T-helper 2 cell treated with Interferon-gamma antibody and Interleukin-4, amounts not matched to agents 5 μg/mL and 100 μg/mL, for 36 hours (primary cell): Measurements from ENCODE around the gene LRRC53.

Experiments used
- DNase-seq: peaks from one replicate; pipeline ENCODE4 v3.0.0; 2021; ENCODE audit warnings: low spot score
- H3K27ac Mint-ChIP-seq: one replicate; pipeline ENCODE4 v1.8.0; 2021; ENCODE audit warnings: mild to moderate bottlenecking, mixed read lengths
- H3K27me3 Mint-ChIP-seq: one replicate; pipeline ENCODE4 v1.8.0; 2021; ENCODE audit warnings: low read depth, mixed read lengths
- H3K36me3 Mint-ChIP-seq: one replicate; pipeline ENCODE4 v1.8.0; 2021; ENCODE audit warnings: low read depth, mixed read lengths
- H3K4me1 Mint-ChIP-seq: one replicate; pipeline ENCODE4 v1.8.0; 2021; ENCODE audit warnings: low read depth, mixed read lengths
- H3K4me3 Mint-ChIP-seq: one replicate; pipeline ENCODE4 v1.8.0; 2022; ENCODE audit warnings: mild to moderate bottlenecking, moderate library complexity, mixed read lengths
- H3K9me3 Mint-ChIP-seq: one replicate; pipeline ENCODE4 v1.8.0; 2021; ENCODE audit warnings: mixed read lengths

LRRC53 gene

GRCh38 chr1:74512170-74512915, at the start of gene LRRC53:
LRRC53 (minus strand) TSS chr1:74512611; CDS start chr1:74483349, 29,262 bp downstream.
- H3K36me3 Mint-ChIP-seq = no peaks in the 10 kb centered on the region
- no peaks in the 10 kb centered on the region for H3K9me3 Mint-ChIP-seq
- H3K27me3 Mint-ChIP-seq = no peaks in the 10 kb centered on the region
- DNase-seq = no peak
- H3K4me3 Mint-ChIP-seq = no peak within 1 kb of the TSS
- H3K27ac Mint-ChIP-seq = no peak within 1 kb of the TSS
- H3K4me1 Mint-ChIP-seq = no peaks in the 10 kb centered on the region

DNA sequence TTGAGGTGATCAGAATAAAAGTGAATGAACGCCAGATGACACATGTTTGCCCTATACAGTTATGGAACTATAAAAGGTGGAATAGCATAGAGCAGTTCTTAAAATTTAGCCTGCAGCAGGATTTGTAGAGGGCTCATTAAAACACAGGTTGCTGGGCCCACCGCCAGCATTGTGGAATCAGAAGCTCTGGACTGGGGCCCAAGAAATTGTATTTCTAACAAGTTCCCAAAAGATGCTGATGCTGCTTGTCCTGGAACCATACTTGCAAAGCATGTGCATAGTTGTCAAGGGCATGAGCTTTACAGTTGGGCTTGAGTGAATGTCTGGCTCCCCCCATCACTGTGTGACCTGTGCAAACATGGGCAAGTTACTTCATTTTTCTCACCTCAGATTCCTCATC, 37.5 kb upstream of the LRRC53 start:
- H3K27ac Mint-ChIP-seq = no peak overlapping the region
- no peaks in the 10 kb centered on the region for H3K36me3 Mint-ChIP-seq
- H3K4me1 Mint-ChIP-seq = no peaks in the 10 kb centered on the region
- H3K4me3 Mint-ChIP-seq = no peak overlapping the region
- no peaks in the 10 kb centered on the region for H3K9me3 Mint-ChIP-seq
- no peaks in the 10 kb centered on the region for H3K27me3 Mint-ChIP-seq
- DNase-seq = no peak

DNA sequence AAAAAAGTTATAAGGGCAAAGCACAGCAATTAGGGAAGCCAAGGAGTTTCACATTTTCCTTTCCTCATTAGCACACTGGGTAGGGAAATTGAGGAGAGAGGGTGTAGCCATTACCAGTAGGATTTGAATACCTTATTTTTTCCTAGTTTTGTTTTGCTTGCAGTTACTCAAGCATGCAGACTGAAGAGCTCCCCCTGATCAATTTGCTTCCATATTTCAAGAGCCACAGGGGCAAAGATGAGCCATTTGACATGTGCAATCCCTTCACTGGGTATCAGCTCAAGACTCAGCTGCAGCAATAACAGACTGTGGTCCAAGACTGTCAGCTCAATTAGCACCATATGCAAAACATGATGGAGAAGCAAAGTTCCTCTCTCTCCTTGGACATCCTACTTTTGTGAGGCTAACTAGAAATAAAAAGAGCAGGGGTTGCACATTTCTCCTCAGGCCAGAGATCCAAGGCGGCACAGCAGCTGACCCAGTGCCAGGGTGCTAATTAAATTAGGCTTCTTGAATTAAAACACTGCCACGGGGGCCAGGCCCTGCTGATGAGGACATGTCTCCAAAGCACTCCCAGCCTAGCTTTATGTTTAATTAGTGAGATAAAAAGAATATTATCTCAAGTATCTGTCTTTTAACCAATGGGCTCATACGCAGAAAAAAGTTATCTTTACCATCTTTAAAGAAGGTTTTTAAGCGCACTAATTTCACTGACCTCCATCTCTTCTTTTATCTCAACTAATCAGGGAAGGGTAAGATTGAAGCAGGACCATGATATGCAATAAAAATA, 36.7 kb upstream of the LRRC53 start:
- no peak overlapping the region for H3K27ac Mint-ChIP-seq
- DNase-seq = no peak
- no peaks in the 10 kb centered on the region for H3K36me3 Mint-ChIP-seq
- H3K4me1 Mint-ChIP-seq = no peaks in the 10 kb centered on the region
- H3K9me3 Mint-ChIP-seq = no peaks in the 10 kb centered on the region
- no peak overlapping the region for H3K4me3 Mint-ChIP-seq
- H3K27me3 Mint-ChIP-seq = no peaks in the 10 kb centered on the region

GRCh38 chr1:74545821-74546220, 33.4 kb upstream of the LRRC53 start:
- DNase-seq = no peak
- Mint-ChIP-seq H3K27me3 (no peaks in the 10 kb centered on the region), H3K4me1 (no peaks in the 10 kb centered on the region), H3K36me3 (no peaks in the 10 kb centered on the region), H3K4me3 (no peak overlapping the region), H3K27ac (no peak overlapping the region), H3K9me3 (no peaks in the 10 kb centered on the region)

- no peak for DNase-seq
- H3K27me3 Mint-ChIP-seq = no peaks in the 10 kb centered on the region
- H3K36me3 Mint-ChIP-seq = no peaks in the 10 kb centered on the region
- no peaks in the 10 kb centered on the region for H3K9me3 Mint-ChIP-seq
- no peak overlapping the region for H3K4me3 Mint-ChIP-seq
- no peak overlapping the region for H3K27ac Mint-ChIP-seq
- no peaks in the 10 kb centered on the region for H3K4me1 Mint-ChIP-seq
Measured at GRCh38 chr1:74534241-74534640, 21.8 kb upstream of the LRRC53 start.

- DNase-seq = no peak
- Mint-ChIP-seq H3K27me3 (no peaks in the 10 kb centered on the region), H3K9me3 (no peaks in the 10 kb centered on the region), H3K36me3 (no peaks in the 10 kb centered on the region), H3K4me3 (no peak overlapping the region), H3K27ac (no peak overlapping the region), H3K4me1 (no peaks in the 10 kb centered on the region)
Measured at GRCh38 chr1:74531796-74532195, 19.4 kb upstream of the LRRC53 start.

DNA sequence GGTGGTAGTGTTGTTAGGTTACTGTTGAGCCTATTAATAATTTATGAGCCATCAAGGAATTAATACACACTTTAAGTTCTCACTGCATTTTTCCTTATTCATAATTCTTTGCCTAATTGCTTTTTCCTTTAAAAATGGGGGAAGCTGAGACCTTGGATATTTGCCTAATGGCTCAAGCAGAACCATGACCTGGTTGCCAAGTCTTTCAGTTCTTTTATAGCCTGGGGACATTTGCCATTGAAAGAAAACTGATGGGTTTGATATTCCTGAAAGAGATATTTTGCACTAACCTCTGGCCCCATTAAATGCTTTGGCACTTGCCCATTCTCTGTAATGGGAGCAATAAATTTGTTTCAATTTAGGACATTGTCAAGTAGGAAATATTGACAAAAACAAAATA, 18.5 kb upstream of the LRRC53 start:
- H3K4me3 Mint-ChIP-seq = no peak overlapping the region
- H3K27me3 Mint-ChIP-seq = no peaks in the 10 kb centered on the region
- H3K9me3 Mint-ChIP-seq = no peaks in the 10 kb centered on the region
- no peaks in the 10 kb centered on the region for H3K36me3 Mint-ChIP-seq
- DNase-seq = no peak
- no peak overlapping the region for H3K27ac Mint-ChIP-seq
- H3K4me1 Mint-ChIP-seq = no peaks in the 10 kb centered on the region

DNA sequence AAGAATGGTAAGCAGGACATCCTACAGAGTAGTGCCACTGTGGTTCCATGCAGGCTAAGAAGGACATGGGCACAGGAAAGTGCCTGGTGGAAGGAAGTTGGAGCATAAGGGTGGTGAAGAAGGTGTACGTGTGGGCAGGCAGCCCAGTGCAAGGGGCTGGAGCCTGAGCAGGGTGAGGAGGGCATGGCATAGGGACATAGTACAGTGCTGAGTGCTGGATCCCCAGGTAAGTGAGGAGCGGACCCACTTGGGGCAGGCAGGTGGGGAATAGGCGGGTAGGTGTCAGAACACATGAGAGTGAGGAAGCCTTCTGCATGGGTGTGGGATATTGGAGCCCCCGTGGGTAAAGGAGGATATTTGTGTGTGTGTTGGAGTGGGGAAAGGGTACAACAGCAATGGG, 15.7 kb upstream of the LRRC53 start:
- Mint-ChIP-seq H3K9me3 (no peaks in the 10 kb centered on the region), H3K4me3 (no peak overlapping the region), H3K4me1 (no peaks in the 10 kb centered on the region), H3K36me3 (no peaks in the 10 kb centered on the region), H3K27me3 (no peaks in the 10 kb centered on the region), H3K27ac (no peak overlapping the region)
- DNase-seq = no peak

- DNase-seq = no peak
- Mint-ChIP-seq H3K9me3 (no peaks in the 10 kb centered on the region), H3K36me3 (no peaks in the 10 kb centered on the region), H3K27me3 (no peaks in the 10 kb centered on the region), H3K4me3 (no peak overlapping the region), H3K4me1 (no peaks in the 10 kb centered on the region), H3K27ac (no peak overlapping the region)
Measured at GRCh38 chr1:74526708-74527107, 14.3 kb upstream of the LRRC53 start.

DNA sequence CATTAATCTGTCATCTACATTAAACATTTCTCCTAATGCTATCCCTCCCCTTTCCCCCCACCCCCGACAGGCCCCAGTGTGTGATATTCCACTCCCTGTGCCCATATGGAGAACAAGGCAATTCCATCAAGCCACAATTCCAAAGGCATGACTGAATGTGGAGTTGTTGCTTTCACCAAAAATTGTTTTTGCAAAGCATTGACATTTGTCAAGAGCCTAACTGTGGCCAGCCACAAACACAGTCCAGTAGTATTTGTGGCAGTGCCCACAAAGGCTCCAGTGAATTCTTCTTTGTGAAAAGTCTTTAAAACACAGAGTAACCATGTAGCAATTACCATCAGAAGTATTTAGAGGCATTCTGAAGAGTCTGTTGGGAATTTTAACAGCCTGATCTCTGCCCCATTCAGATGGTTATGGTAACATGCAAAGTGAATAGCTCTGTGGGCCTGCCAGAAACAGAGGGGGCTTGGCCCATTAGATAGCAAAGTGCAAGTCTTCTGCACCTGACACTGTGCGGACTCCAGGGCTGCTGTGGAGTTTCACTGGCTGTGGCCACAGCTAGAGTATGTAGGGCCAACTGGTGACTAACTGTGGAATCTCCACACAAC, 11.6 kb upstream of the LRRC53 start:
- no peaks in the 10 kb centered on the region for H3K36me3 Mint-ChIP-seq
- H3K4me3 Mint-ChIP-seq = no peak overlapping the region
- H3K4me1 Mint-ChIP-seq = no peaks in the 10 kb centered on the region
- DNase-seq = no peak
- no peak overlapping the region for H3K27ac Mint-ChIP-seq
- H3K9me3 Mint-ChIP-seq = no peaks in the 10 kb centered on the region
- H3K27me3 Mint-ChIP-seq = no peaks in the 10 kb centered on the region

- no peak for DNase-seq
- H3K9me3 Mint-ChIP-seq = no peaks in the 10 kb centered on the region
- no peak overlapping the region for H3K4me3 Mint-ChIP-seq
- H3K27me3 Mint-ChIP-seq = no peaks in the 10 kb centered on the region
- no peaks in the 10 kb centered on the region for H3K4me1 Mint-ChIP-seq
- no peak overlapping the region for H3K27ac Mint-ChIP-seq
- H3K36me3 Mint-ChIP-seq = no peaks in the 10 kb centered on the region
Measured at GRCh38 chr1:74522148-74522547, 9.7 kb upstream of the LRRC53 start.

DNA sequence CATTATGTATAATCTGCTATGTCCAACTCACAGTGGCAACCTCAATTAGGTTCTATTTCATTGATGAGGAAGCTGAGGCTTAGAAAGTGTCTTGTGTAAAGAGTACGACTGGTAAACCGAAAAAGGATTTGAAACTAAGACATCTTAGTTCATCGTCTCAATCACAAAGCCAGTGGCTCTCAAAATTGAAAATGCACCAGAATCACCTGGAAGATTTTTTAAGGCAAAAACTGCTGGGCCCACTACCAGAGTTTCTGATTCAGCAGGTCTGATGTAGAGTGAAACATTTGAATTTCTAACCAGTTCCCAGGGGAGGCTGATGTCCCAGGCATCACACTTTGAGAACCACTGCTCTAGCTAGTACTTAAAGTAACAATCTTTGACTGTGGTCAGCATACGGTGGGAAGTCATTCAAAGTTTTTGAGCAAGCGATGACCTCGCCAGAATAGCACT, 5.2 kb upstream of the LRRC53 start:
- Mint-ChIP-seq H3K36me3 (no peaks in the 10 kb centered on the region), H3K4me3 (no peak overlapping the region), H3K27me3 (no peaks in the 10 kb centered on the region), H3K9me3 (no peaks in the 10 kb centered on the region), H3K27ac (no peak overlapping the region), H3K4me1 (no peaks in the 10 kb centered on the region)
- no peak for DNase-seq

DNA sequence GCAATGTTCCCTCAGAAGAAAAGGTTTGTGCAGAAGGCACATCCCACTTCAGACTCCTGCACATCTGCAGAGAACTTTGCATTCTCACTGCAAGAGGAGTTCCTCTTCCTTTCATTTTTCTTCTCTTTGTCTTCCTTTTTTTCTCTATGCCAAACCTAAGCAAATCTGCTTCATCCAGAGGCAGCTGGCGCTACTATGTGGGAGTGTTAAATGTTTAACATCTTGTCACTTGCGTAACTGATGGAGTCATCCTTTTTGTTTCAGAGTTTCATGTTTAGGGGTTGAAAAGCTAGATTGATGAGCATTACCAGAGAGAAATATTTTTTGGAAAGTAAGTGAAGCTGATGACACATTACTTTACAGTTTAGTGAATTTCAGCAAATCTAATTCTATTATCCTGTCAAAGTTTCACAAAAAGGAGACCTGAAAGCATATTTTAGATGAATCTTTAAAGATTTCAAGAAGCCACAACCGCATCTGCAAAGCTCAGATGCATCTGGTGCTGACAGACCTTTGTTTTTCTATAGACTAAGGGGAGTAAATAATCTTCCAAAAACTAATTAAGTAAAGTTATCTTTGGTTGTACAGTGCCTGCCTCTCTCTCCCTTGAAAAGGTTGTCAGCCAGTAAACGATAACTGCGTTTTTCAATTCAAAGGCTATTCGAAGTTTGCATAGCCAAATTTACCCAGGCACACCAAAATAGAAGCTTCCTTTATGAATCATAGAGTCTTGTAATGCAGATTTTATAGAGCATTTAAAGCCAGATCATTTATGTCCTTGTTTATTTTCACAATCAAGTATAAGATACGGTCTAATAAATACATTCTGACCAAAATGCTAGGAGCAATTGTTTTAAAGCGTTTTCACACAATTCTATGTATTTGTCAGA, 1.2 kb upstream of the LRRC53 start:
- Mint-ChIP-seq H3K27me3 (no peaks in the 10 kb centered on the region), H3K4me3 (no peak overlapping the region), H3K36me3 (no peaks in the 10 kb centered on the region), H3K9me3 (no peaks in the 10 kb centered on the region), H3K27ac (no peak overlapping the region), H3K4me1 (no peaks in the 10 kb centered on the region)
- no peak for DNase-seq
